ENCODE results near the gene EYS. TPM values are rescaled to one million over a fixed set of nuclear protein-coding genes. Genes with fewer than 3 reads are reported as not detected.

EYS gene
- total RNA-seq, 1 donor from 2014 or later: not detected

DNA sequence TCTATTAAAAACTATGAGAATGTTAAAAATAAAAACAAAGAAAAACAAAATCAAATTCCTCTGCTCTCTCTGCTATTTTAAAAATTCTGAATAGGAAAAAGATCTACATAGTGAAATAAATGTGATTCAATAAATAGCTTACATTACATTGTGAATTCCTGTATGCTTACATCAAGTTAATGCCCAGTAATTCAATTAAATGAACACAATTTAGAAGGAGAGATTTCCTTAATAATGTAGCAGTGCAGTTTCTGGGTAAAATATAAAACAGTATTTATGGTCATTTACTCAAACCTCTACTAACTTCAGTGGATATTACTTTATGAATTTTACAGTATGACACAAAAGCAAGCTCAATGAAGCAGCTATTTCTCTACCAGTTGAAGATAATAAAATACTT lies 594.6 kb downstream of the EYS start:
- Histone ChIP-seq H3K27ac (no peak overlapping the region), H3K27me3 (ENCODE audit: low read depth) (no peaks in the 10 kb centered on the region), H3K4me3 (no peak overlapping the region), H3K36me3 (no peaks in the 10 kb centered on the region), H3K4me1 (no peaks in the 10 kb centered on the region), H3K9me3 (peaks cover 9% of the 10 kb centered on the region)
- ATAC-seq (no peak), DNase-seq (no peak)
- intact Hi-C loops (cut with DNase I): no loop called here
- TF ChIP-seq CTCF (IDR thresholded peaks at IDR 0.05): no peak

GRCh38 chr6:65110031-65110430 lies 597.0 kb downstream of the EYS start:
- DNase-seq (no peak), ATAC-seq (no peak)
- intact Hi-C loops (cut with DNase I): no loop called here
- no peaks in the 10 kb centered on the region for H3K9me3 ChIP-seq
- H3K27ac ChIP-seq: no peak overlapping the region
- H3K27me3 ChIP-seq (ENCODE audit: low read depth): no peaks in the 10 kb centered on the region
- no peak for TF ChIP-seq CTCF (IDR thresholded peaks at IDR 0.05)
- no peak overlapping the region for H3K4me3 ChIP-seq
- no peaks in the 10 kb centered on the region for H3K4me1 ChIP-seq
- H3K36me3 ChIP-seq: no peaks in the 10 kb centered on the region

- intact Hi-C loops (cut with DNase I): no loop called here
- H3K36me3 ChIP-seq: no peaks in the 10 kb centered on the region
- DNase-seq (no peak), ATAC-seq (no peak)
- no peaks in the 10 kb centered on the region for H3K9me3 ChIP-seq
- no peaks in the 10 kb centered on the region for H3K4me1 ChIP-seq
- no peaks in the 10 kb centered on the region for H3K27me3 ChIP-seq (ENCODE audit: low read depth)
- H3K4me3 ChIP-seq: no peak overlapping the region
- no peak overlapping the region for H3K27ac ChIP-seq
- no peak for TF ChIP-seq CTCF (IDR thresholded peaks at IDR 0.05)
Measured at GRCh38 chr6:65098349-65098748, 608.7 kb downstream of the EYS start.

DNA sequence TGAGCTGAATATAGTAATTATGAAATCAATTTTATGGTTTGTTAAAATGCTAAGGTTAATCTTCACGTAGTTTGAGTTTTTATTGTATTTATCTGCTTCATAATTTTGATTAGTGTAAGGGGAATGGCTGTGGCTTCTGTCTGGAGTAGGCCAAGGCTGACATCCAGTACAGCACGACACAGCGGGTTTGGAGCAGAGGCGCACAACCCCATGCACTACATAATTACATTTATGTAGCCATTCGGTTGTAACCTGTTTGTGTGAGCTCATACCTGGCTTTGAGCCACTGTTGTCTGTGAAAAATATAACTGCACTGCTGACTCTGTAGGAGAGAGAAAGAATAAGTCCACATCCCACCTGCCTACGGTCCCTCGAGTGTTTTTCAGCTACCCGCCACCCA lies 615.5 kb downstream of the EYS start:
- ATAC-seq (no peak), DNase-seq (no peak)
- no peak for TF ChIP-seq CTCF (IDR thresholded peaks at IDR 0.05)
- Histone ChIP-seq H3K27me3 (ENCODE audit: low read depth) (no peaks in the 10 kb centered on the region), H3K36me3 (no peaks in the 10 kb centered on the region), H3K9me3 (no peaks in the 10 kb centered on the region), H3K4me1 (no peaks in the 10 kb centered on the region), H3K4me3 (no peak overlapping the region), H3K27ac (no peak overlapping the region)
- intact Hi-C loops (cut with DNase I): no loop called here

DNA sequence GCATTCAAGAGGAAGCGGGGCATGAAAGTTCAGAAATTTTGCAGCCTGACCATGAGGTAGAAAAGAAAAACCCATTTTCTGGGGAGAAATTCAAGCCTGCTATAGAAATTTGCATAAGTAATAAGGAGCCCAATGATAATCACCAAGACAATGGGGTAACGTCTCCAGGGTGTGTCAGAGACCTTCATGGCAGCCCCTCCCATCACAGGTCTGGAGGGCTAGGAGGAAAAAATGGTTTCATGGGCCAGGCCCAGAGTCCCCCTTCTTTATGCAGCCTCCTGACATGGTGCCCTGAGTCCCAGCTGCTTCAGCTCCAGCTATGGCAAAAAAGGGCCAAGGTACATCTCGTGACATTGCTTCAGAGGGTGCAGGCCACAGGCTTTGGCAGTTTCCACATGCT lies 618.5 kb downstream of the EYS start:
- no peak for TF ChIP-seq CTCF (IDR thresholded peaks at IDR 0.05)
- no peaks in the 10 kb centered on the region for H3K9me3 ChIP-seq
- intact Hi-C loops (cut with DNase I): no loop called here
- H3K4me1 ChIP-seq: no peaks in the 10 kb centered on the region
- DNase-seq (no peak), ATAC-seq (no peak)
- H3K4me3 ChIP-seq: no peak overlapping the region
- no peak overlapping the region for H3K27ac ChIP-seq
- H3K36me3 ChIP-seq: no peaks in the 10 kb centered on the region
- no peaks in the 10 kb centered on the region for H3K27me3 ChIP-seq (ENCODE audit: low read depth)

DNA sequence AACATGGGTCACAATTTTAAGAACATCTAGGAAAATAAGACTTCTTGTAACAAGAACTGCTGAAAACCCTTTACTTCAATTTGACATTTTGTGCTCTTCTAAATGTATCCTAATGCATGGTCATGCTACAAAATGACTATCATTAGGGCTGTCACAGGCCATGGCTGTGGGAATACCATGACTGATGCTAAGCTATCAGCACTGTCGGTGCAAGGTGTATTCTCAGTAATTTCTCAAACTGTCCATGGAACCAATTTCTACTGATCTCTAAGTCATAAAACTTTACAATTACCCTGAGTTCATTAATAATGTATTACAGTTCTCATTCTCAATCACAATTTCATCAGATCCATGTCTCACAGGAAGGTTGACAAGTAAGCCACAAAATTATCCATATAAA lies 625.3 kb downstream of the EYS start:
- no peaks in the 10 kb centered on the region for H3K27me3 ChIP-seq (ENCODE audit: low read depth)
- no peak overlapping the region for H3K4me3 ChIP-seq
- no peak overlapping the region for H3K27ac ChIP-seq
- DNase-seq: no peak
- H3K9me3 ChIP-seq: no peaks in the 10 kb centered on the region
- intact Hi-C loops (cut with DNase I): no loop called here
- no peak for TF ChIP-seq CTCF (IDR thresholded peaks at IDR 0.05)
- H3K4me1 ChIP-seq: no peaks in the 10 kb centered on the region
- no peak for ATAC-seq
- H3K36me3 ChIP-seq: no peaks in the 10 kb centered on the region
